Activated CD8-positive, alpha-beta T cell treated with anti-CD3 and anti-CD28 coated beads for 36 hours (primary cell): ENCODE data around the gene EIF2B5. TPM values are rescaled to one million over a fixed set of nuclear protein-coding genes. Genes with fewer than 3 reads are reported as not detected.
A peak's percentile ranks its signal among the peaks of the same experiment; 100 is the strongest.

ENCODE experiments used
- ATAC-seq: fragments of 200-7000 bp; cut with Tn5 transposase; one replicate; pipeline ENCODE4 v1.10.0; 2021; ENCODE audit warnings: mild to moderate bottlenecking, moderate library complexity
- CTCF ChIA-PET: fragments of 350-600 bp; sonication (Branson Sonifier 250); formaldehyde crosslinking; loops from one replicate; lab custom pipeline; 2021; ENCODE audit warnings: antibody characterized with exemption; lab: Charles Lee
- POLR2A ChIA-PET: fragments of 350-600 bp; sonication (Branson Sonifier 250); formaldehyde crosslinking; loops from one replicate; lab custom pipeline; 2021; ENCODE audit warnings: antibody characterized with exemption; lab: Charles Lee
- DNase-seq: peaks from one replicate; pipeline ENCODE4 v3.0.0-alpha.2; 2020
- H3K27ac Mint-ChIP-seq: one replicate; pipeline ENCODE4 v1.8.0; 2021; ENCODE audit warnings: mild to moderate bottlenecking, mixed read lengths
- H3K27me3 Mint-ChIP-seq: one replicate; pipeline ENCODE4 v1.8.0; 2021; ENCODE audit warnings: mixed read lengths
- H3K36me3 Mint-ChIP-seq: one replicate; pipeline ENCODE4 v1.8.0; 2021; ENCODE audit warnings: low read depth, mixed read lengths
- H3K4me1 Mint-ChIP-seq: one replicate; pipeline ENCODE4 v1.8.0; 2021; ENCODE audit warnings: low read depth, mixed read lengths
- H3K4me3 Mint-ChIP-seq: one replicate; pipeline ENCODE4 v1.8.0; 2021; ENCODE audit warnings: mild to moderate bottlenecking, moderate library complexity, mixed read lengths
- H3K9me3 Mint-ChIP-seq: one replicate; pipeline ENCODE4 v1.8.0; 2021; ENCODE audit warnings: mixed read lengths
- intact Hi-C: fragments of 100-400 bp; cut with micrococcal nuclease; formaldehyde crosslinking; loops from one replicate; pipeline ENCODE4 v1.10.0; 2022
- total RNA-seq, 2 experiments: library from RNA; stranded (reverse); gene quantifications; one replicate each; pipeline ENCODE4 v1.2.3, GENCODE V29; 2021
- TF ChIP-seq, protein P1 (sequence below): fragments of 200-600 bp; IDR thresholded peaks from one replicate; pipeline ENCODE4 v1.8.0; 2022; ENCODE audit warnings: antibody characterized with exemption, mild to moderate bottlenecking

EIF2B5 gene
- total RNA-seq: 10 to 100 TPM; 59.9 to 64.0 TPM

- peaks cover 21% of the 10 kb centered on the region for H3K36me3 Mint-ChIP-seq
- ChIA-PET CTCF (interaction anchor here (0.7 to 1.5 kb wide), 10 partner anchors 9 to 250 kb away, joined by 3 to 5 read pairs (median 4); partner anchors contain the start of genes ABCC5, EEF1AKMT4 and PARL), POLR2A (interaction anchor here (0.7 to 3.6 kb wide), 9 partner anchors 10 to 436 kb away, joined by 3 to 40 read pairs (median 3); partner anchors contain the start of genes ABCC5 and ABCF3)
- intact Hi-C loops: loop anchor here (2.0 to 10.0 kb wide), 2 partner anchors 113 to 241 kb away; partner anchors contain the start of genes ALG3 and EEF1AKMT4
- ATAC-seq: peak; percentile 87
- TF ChIP-seq, protein P1, sequence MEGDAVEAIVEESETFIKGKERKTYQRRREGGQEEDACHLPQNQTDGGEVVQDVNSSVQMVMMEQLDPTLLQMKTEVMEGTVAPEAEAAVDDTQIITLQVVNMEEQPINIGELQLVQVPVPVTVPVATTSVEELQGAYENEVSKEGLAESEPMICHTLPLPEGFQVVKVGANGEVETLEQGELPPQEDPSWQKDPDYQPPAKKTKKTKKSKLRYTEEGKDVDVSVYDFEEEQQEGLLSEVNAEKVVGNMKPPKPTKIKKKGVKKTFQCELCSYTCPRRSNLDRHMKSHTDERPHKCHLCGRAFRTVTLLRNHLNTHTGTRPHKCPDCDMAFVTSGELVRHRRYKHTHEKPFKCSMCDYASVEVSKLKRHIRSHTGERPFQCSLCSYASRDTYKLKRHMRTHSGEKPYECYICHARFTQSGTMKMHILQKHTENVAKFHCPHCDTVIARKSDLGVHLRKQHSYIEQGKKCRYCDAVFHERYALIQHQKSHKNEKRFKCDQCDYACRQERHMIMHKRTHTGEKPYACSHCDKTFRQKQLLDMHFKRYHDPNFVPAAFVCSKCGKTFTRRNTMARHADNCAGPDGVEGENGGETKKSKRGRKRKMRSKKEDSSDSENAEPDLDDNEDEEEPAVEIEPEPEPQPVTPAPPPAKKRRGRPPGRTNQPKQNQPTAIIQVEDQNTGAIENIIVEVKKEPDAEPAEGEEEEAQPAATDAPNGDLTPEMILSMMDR: no peak
- peak; percentile 92 for DNase-seq
- H3K9me3 Mint-ChIP-seq: no peaks in the 10 kb centered on the region
- H3K27ac Mint-ChIP-seq: peak within 1 kb of the TSS; percentile 91
- peaks cover 28% of the 10 kb centered on the region for H3K4me1 Mint-ChIP-seq
- H3K4me3 Mint-ChIP-seq: peak within 1 kb of the TSS; percentile 88
- H3K27me3 Mint-ChIP-seq: no peaks in the 10 kb centered on the region
These were observed at the start of gene EIF2B5 for GRCh38 chr3:184135149-184135910. TSS of gene EIF2B5 (plus strand) at chr3:184135358. CDS start at chr3:184135386, 28 bp downstream.

- ATAC-seq (peak; percentile 64), DNase-seq (no peak)
- Mint-ChIP-seq H3K27me3 (no peaks in the 10 kb centered on the region), H3K27ac (no peak overlapping the region), H3K36me3 (no peaks in the 10 kb centered on the region), H3K9me3 (peaks cover 11% of the 10 kb centered on the region), H3K4me1 (peaks cover 6% of the 10 kb centered on the region), H3K4me3 (no peak overlapping the region)
- intact Hi-C loops: no loop called here
- ChIA-PET POLR2A (interaction anchor here (0.6 kb wide), 1 partner anchor 673 kb away, joined by 3 read pairs; no protein-coding TSS in a partner anchor), CTCF (no interaction called here)
- TF ChIP-seq, protein P1: no peak
These were observed 49.7 kb upstream of the EIF2B5 start for GRCh38 chr3:184085389-184085852.

DNA sequence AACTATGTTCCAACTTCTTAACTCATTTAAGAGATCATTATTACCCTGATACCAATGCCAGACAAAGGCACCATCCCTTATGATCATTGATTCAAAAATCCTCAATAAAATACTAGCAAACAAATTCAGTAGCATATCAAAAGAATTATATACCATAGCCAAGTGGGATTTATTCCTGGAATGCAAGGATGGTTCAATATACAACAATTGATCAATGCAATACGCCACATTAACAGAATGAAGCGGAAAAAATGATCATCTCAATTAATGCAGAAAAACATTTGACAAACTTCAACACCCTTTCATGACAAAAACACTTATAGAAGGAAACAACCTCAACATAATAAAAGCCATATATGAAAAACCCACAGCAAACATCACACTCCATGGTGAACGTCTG is 43.0 kb upstream of the EIF2B5 start:
- H3K27me3 Mint-ChIP-seq: peaks cover 8% of the 10 kb centered on the region
- H3K36me3 Mint-ChIP-seq: no peaks in the 10 kb centered on the region
- H3K4me1 Mint-ChIP-seq: no peaks in the 10 kb centered on the region
- H3K9me3 Mint-ChIP-seq: peaks cover 17% of the 10 kb centered on the region
- TF ChIP-seq, protein P1: no peak
- H3K4me3 Mint-ChIP-seq: no peak overlapping the region
- no peak overlapping the region for H3K27ac Mint-ChIP-seq
- CTCF ChIA-PET: interaction anchor here (1.5 kb wide), 1 partner anchor 197 kb away, joined by 3 read pairs; no protein-coding TSS in a partner anchor
- ATAC-seq (no peak), DNase-seq (no peak)
- intact Hi-C loops: no loop called here
- POLR2A ChIA-PET: no interaction called here

- intact Hi-C loops: no loop called here
- H3K36me3 Mint-ChIP-seq: no peaks in the 10 kb centered on the region
- peaks cover 8% of the 10 kb centered on the region for H3K27me3 Mint-ChIP-seq
- ATAC-seq: no peak
- DNase-seq: no peak
- no peak within 1 kb of the TSS for H3K27ac Mint-ChIP-seq
- TF ChIP-seq, protein P1: no peak
- no peaks in the 10 kb centered on the region for H3K4me1 Mint-ChIP-seq
- ChIA-PET CTCF (no interaction called here), POLR2A (no interaction called here)
- H3K4me3 Mint-ChIP-seq: no peak within 1 kb of the TSS
- peaks cover 10% of the 10 kb centered on the region for H3K9me3 Mint-ChIP-seq
These were observed 38.3 kb upstream of the EIF2B5 start, which contains the start of gene HTR3E for GRCh38 chr3:184096811-184097383. TSS of gene HTR3E (plus strand) at chr3:184097064. CDS start at chr3:184097530, 466 bp downstream.
